PC-3 (cell line): ENCODE results near the gene FARS2.

Experiments
- CTCF ChIP-seq: fragments of 300-600 bp; sonication (generic); conservative IDR thresholded peaks from 2 replicates; pipeline ENCODE4 v1.5.1; 2017; ENCODE audit warnings: antibody characterized with exemption, low read depth, mild to moderate bottlenecking, low read length
- EZH2 ChIP-seq: fragments of 300-600 bp; sonication (generic); IDR thresholded peaks from one replicate; pipeline ENCODE4 v1.6.1; 2017; ENCODE audit warnings: antibody characterized with exemption, mild to moderate bottlenecking, low read length; ENCODE audit not compliant: unreplicated experiment
- EZH2phosphoT487 ChIP-seq: fragments of 300-600 bp; sonication (generic); IDR thresholded peaks from 2 replicates; pipeline ENCODE4 v1.6.1; 2018; ENCODE audit warnings: mild to moderate bottlenecking, antibody characterized with exemption, low read length, borderline replicate concordance

GRCh38 chr6:5592886-5593519 is 331.7 kb downstream of the FARS2 start:
- TF ChIP-seq CTCF, result no peak
- no peak for TF ChIP-seq EZH2
- no peak for TF ChIP-seq EZH2phosphoT487
